HEK293T (cell line): ENCODE data around the gene MICU1.
"Not testable (repeated sequence)": the region's sequence is repeated elsewhere in the genome, so short reads cannot be mapped to it uniquely, and the experiment has no call there.

Source experiments
- NFRKB ChIP-seq: fragments of 450-650 bp; IDR thresholded peaks from 2 replicates; pipeline ENCODE4 v1.6.1; 2016; ENCODE audit warnings: mild to moderate bottlenecking, moderate library complexity
- TARDBP ChIP-seq: fragments of 450-650 bp; IDR thresholded peaks from 2 replicates; pipeline ENCODE4 v1.6.1; 2016

- not testable (repeated sequence) for TF ChIP-seq NFRKB, TARDBP
Observed at GRCh38 chr10:72674174-72674573, 48.3 kb upstream of the MICU1 start.
